GM18867 (cell line): ENCODE measurements around the gene HSH2D.
"Not testable (repeated sequence)": the region's sequence is repeated elsewhere in the genome, so short reads cannot be mapped to it uniquely, and the experiment has no call there.

Experiments
- ATAC-seq: cut with Tn5 transposase; IDR thresholded peaks from one replicate; pipeline ENCODE4 v1.9.1; 2021; ENCODE audit warnings: mild to moderate bottlenecking, moderate library complexity; ENCODE audit not compliant: unreplicated experiment

The HSH2D gene

GRCh38 chr19:16154557-16154956 lies 11.1 kb downstream of the HSH2D start:
- no peak for ATAC-seq

GRCh38 chr19:16155128-16155527 lies 11.6 kb downstream of the HSH2D start:
- ATAC-seq, result no peak

- no peak for ATAC-seq
Observed at GRCh38 chr19:16156904-16157303, 13.4 kb downstream of the HSH2D start.

GRCh38 chr19:16157601-16158000 lies 14.1 kb downstream of the HSH2D start:
- ATAC-seq, result no peak

GRCh38 chr19:16159655-16160054 lies 16.2 kb downstream of the HSH2D start:
- no peak for ATAC-seq

- ATAC-seq, result no peak
Observed at GRCh38 chr19:16160445-16160942, 17.0 kb downstream of the HSH2D start.

- no peak for ATAC-seq
Observed at GRCh38 chr19:16160943-16161560, 17.6 kb downstream of the HSH2D start.

- ATAC-seq, result no peak
Observed at GRCh38 chr19:16161840-16162239, 18.4 kb downstream of the HSH2D start.

- ATAC-seq, result no peak
Observed at GRCh38 chr19:16164222-16164890, 20.9 kb downstream of the HSH2D start.

- ATAC-seq, result no peak
Observed at GRCh38 chr19:16166417-16166816, 22.9 kb downstream of the HSH2D start.

GRCh38 chr19:16167055-16167454 lies 23.6 kb downstream of the HSH2D start:
- no peak for ATAC-seq

- ATAC-seq, result no peak
Observed at GRCh38 chr19:16168465-16169081, 25.1 kb downstream of the HSH2D start.

GRCh38 chr19:16170134-16170533 lies 26.6 kb downstream of the HSH2D start:
- ATAC-seq, result no peak

- peak; percentile 43 for ATAC-seq
Observed at GRCh38 chr19:16175954-16176353, 32.5 kb downstream of the HSH2D start.

GRCh38 chr19:16178866-16179265 lies 35.4 kb downstream of the HSH2D start:
- not testable (repeated sequence) for ATAC-seq

- no peak for ATAC-seq
Observed at GRCh38 chr19:16180611-16181010, 37.1 kb downstream of the HSH2D start.

GRCh38 chr19:16184665-16185122 lies 41.2 kb downstream of the HSH2D start:
- ATAC-seq, result no peak

GRCh38 chr19:16185123-16185767 lies 41.8 kb downstream of the HSH2D start, which contains the start of gene FAM32A:
Gene FAM32A (plus strand): TSS chr19:16185410. CDS start chr19:16185443, 33 bp downstream.
- peak; percentile 88 for ATAC-seq

- peak; percentile 21 for ATAC-seq
Observed at GRCh38 chr19:16185768-16186123, 42.3 kb downstream of the HSH2D start.

- no peak for ATAC-seq
Observed at GRCh38 chr19:16188521-16188920, 45.0 kb downstream of the HSH2D start.

- ATAC-seq, result no peak
Observed at GRCh38 chr19:16190198-16190597, 46.7 kb downstream of the HSH2D start.
